Psoas muscle (tissue), 8 donors: ENCODE results near the gene PRRT2. TPM values are rescaled to one million over a fixed set of nuclear protein-coding genes. Genes with fewer than 3 reads are reported as not detected.
A peak's percentile ranks its signal among the peaks of the same experiment; 100 is the strongest.

Source experiments
- ATAC-seq, 4 donors: fragments of 200-7000 bp; cut with Tn5 transposase; one replicate each; pipeline ENCODE4 v1.9.1; 2020; ENCODE audit warnings: moderate library complexity in 3 of 4, mild to moderate bottlenecking in 2 of 4
- DNase-seq, 2 donors: peaks; one replicate each; pipeline ENCODE4 v3.0.0-alpha.2; 2020
- H3K27ac ChIP-seq: fragments of 200-600 bp; one replicate; pipeline ENCODE4 v1.8.0; 2022
- H3K27me3 ChIP-seq, 3 donors: fragments of 200-600 bp in 1 of 3; one replicate each; pipeline versions ENCODE4 v1.6.1 to v1.8.0; 2013 to 2022; ENCODE audit warnings: low read length in 2 of 3, mild to moderate bottlenecking in 2 of 3, moderate library complexity in 1 of 3; ENCODE audit not compliant: insufficient read depth in 3 of 3
- H3K36me3 ChIP-seq, 2 donors: fragments of 200-600 bp in 1 of 2; one replicate each; pipeline versions ENCODE4 v1.6.1 to v1.8.0; 2013 to 2022; ENCODE audit warnings: low read depth in 1 of 2, mild to moderate bottlenecking in 1 of 2, moderate library complexity in 1 of 2; ENCODE audit not compliant: insufficient read depth in 1 of 2
- H3K4me1 ChIP-seq: fragments of 200-600 bp; one replicate; pipeline ENCODE4 v1.8.0; 2022
- H3K4me3 ChIP-seq: fragments of 200-600 bp; one replicate; pipeline ENCODE4 v1.8.0; 2022; ENCODE audit warnings: mild to moderate bottlenecking
- H3K9me3 ChIP-seq: fragments of 200-600 bp; one replicate; pipeline ENCODE4 v1.8.0; 2022
- CTCF ChIP-seq: fragments of 200-600 bp; IDR thresholded peaks from one replicate; pipeline ENCODE4 v1.8.0; 2022; ENCODE audit warnings: antibody characterized with exemption
- WGBS, 3 donors: extraction: QIAGEN DNeasy Blood & Tissue Kit; methylation state at CpG; one replicate each; pipeline versions ENCODE4 v1.1.6 to v1.1.7; 2013; 5-methylcytosine and 5-hydroxymethylcytosine counted together
- intact Hi-C, 2 donors: fragments of 100-400 bp; cut with DNase I; formaldehyde crosslinking; loops; one replicate each; pipeline versions ENCODE4 v1.11.0 to v1.14.2; 2022
- polyA plus RNA-seq, 3 donors: library from polyadenylated mRNA; stranded (reverse); fragments of 200-250 nt; gene quantifications; one replicate each; pipeline ENCODE4 v1.2.3, GENCODE V29; 2013
- total RNA-seq, 4 donors: library from RNA; stranded (reverse); fragmentation: NEBNext Ultra II Directional in 2 of 4; extraction: Animal tissue kit (Norgen Biotek cat#: 25700) in 2 of 4; gene quantifications; one replicate each; pipeline versions ENCODE4 v1.2.1 to v1.2.4, GENCODE V29; 2021 to 2023
- donor health status: healthy with polysubstance abuse.
- donor health status: DM: no; HTN: no; CAD: no; lungs with moderate emphysema.
- donor health status: Bipolar disorder and iron deficiency.
- donor health status: healthy.
- donor health status: DM: yes; HTN: yes; CAD: no.
- donor health status: DM: no; HTN: no; CAD: no.
- donor health status: DM: no; HTN: no; CAD: no.
- donor health status: DM: yes; HTN: yes; CAD: no.

Gene PRRT2
- total and polyA plus RNA-seq, 7 donors: 0.17 to 1.8 (median 0.44) TPM

GRCh38 chr16:29806099-29806579, 5.9 kb upstream of the PRRT2 start, which contains the start of gene MAZ:
Gene MAZ, plus strand, starts transcription at chr16:29806529. Its CDS starts 173 bp downstream, at chr16:29806702.
- Histone ChIP-seq H3K36me3 (peaks cover 0 to 19% of the 10 kb centered on the region in 2 donors), H3K27me3 (no peaks in the 10 kb centered on the region), H3K4me3 (peak within 1 kb of the TSS; percentile 80), H3K9me3 (no peaks in the 10 kb centered on the region), H3K4me1 (peaks cover 49% of the 10 kb centered on the region), H3K27ac (peak within 1 kb of the TSS; percentile 97)
- no peak for TF ChIP-seq CTCF
- peak; percentile 5 to 25 (median 10) for ATAC-seq
- intact Hi-C loops: loop anchor here in 1 of 2 donors (5.0 kb wide), 1 partner anchor 209 kb away; no protein-coding TSS in a partner anchor
- 0 to 1% methylated on average over 1 to 37 of the region's 67 CpGs; no CpG with 5 or more reads in 1 of the 3 donors for WGBS, 3 donors
- peak in 1 of 2 donors; percentile 82 for DNase-seq

DNA sequence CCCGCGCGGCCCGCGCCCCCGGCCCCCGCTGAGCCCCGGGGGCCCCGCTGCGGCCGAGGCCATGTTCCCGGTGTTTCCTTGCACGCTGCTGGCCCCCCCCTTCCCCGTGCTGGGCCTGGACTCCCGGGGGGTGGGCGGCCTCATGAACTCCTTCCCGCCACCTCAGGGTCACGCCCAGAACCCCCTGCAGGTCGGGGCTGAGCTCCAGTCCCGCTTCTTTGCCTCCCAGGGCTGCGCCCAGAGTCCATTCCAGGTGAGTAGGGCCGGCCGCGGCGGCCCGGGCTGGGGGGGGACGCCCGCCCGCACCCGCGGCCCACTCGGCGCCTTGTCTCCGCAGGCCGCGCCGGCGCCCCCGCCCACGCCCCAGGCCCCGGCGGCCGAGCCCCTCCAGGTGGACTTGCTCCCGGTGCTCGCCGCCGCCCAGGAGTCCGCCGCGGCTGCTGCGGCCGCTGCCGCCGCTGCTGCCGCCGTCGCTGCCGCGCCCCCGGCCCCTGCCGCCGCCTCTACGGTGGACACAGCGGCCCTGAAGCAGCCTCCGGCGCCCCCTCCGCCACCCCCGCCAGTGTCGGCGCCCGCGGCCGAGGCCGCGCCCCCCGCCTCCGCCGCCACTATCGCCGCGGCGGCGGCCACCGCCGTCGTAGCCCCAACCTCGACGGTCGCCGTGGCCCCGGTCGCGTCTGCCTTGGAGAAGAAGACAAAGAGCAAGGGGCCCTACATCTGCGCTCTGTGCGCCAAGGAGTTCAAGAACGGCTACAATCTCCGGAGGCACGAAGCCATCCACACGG, 5.2 kb upstream of the PRRT2 start:
- TF ChIP-seq CTCF: no peak
- Histone ChIP-seq H3K9me3 (no peaks in the 10 kb centered on the region), H3K4me1 (peaks cover 49% of the 10 kb centered on the region), H3K27me3 (no peaks in the 10 kb centered on the region), H3K36me3 (peaks cover 0 to 19% of the 10 kb centered on the region in 2 donors), H3K4me3 (peak overlapping the region; percentile 71), H3K27ac (peak overlapping the region; percentile 89)
- DNase-seq (peak; percentile 67 to 76), ATAC-seq (no peak)
- intact Hi-C loops: loop anchor here in 1 of 2 donors (1.0 to 5.0 kb wide), 2 partner anchors 41 to 210 kb away; no protein-coding TSS in a partner anchor
- WGBS, 3 donors: 1 to 5% (median 2%) methylated on average over 33 to 99 of the region's 99 CpGs

GRCh38 chr16:29807426-29808218, 4.4 kb upstream of the PRRT2 start:
- Histone ChIP-seq H3K4me1 (peaks cover 53% of the 10 kb centered on the region), H3K27me3 (no peaks in the 10 kb centered on the region), H3K36me3 (peaks cover 0 to 19% of the 10 kb centered on the region in 2 donors), H3K9me3 (no peaks in the 10 kb centered on the region), H3K27ac (peak overlapping the region; percentile 89), H3K4me3 (peak overlapping the region; percentile 71)
- 10 to 14% (median 13%) methylated on average over 58 to 69 of the region's 69 CpGs for WGBS, 3 donors
- TF ChIP-seq CTCF: peak; percentile 32
- ATAC-seq (peak; percentile 11 to 44 (median 26)), DNase-seq (peak; percentile 86 to 94)
- intact Hi-C loops: loop anchor here in 1 of 2 donors (1.0 to 5.0 kb wide), 2 partner anchors 41 to 210 kb away; no protein-coding TSS in a partner anchor

DNA sequence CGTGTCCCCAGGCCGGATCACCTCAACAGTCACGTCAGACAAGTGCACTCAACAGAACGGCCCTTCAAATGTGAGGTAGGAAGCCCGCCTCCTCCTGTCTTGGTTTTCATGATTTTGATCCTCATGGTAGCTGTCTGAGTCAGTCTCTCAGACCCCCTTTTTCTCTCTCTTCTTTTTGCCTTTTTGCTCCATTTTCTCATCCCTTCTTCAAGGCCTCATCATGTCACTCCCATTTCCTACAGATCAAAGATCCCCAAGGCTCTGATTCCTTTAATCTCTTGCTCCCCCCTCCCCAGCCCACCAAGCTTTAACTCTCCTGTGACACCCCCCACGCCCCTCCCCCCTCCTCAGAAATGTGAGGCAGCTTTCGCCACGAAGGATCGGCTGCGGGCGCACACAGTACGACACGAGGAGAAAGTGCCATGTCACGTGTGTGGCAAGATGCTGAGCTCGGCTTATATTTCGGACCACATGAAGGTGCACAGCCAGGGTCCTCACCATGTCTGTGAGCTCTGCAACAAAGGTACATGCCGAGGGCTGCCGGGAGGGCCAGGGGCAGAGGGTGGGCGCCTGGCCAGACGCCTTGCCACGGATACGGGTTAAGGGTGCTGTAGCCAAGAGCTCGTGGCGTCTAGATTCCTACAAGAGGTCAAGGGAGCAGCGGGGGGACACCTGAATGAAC, 3.6 kb upstream of the PRRT2 start:
- intact Hi-C loops: loop anchor here in 1 of 2 donors (5.0 kb wide), 1 partner anchor 211 kb away; no protein-coding TSS in a partner anchor
- ATAC-seq (no peak), DNase-seq (peak in 1 of 2 donors; percentile 59)
- TF ChIP-seq CTCF: no peak
- H3K4me1 ChIP-seq: peaks cover 53% of the 10 kb centered on the region
- peak overlapping the region; percentile 71 for H3K4me3 ChIP-seq
- no peaks in the 10 kb centered on the region for H3K27me3 ChIP-seq
- WGBS, 3 donors: 45 to 65% (median 52%) methylated on average over 25 of the region's 25 CpGs
- peaks cover 0 to 19% of the 10 kb centered on the region in 2 donors for H3K36me3 ChIP-seq
- no peaks in the 10 kb centered on the region for H3K9me3 ChIP-seq
- peak overlapping the region; percentile 89 for H3K27ac ChIP-seq
